Adipocyte (in vitro differentiated cells): ENCODE data around the gene MSI2.

ENCODE experiments used
- DNase-seq: peaks from one replicate; pipeline ENCODE4 v3.0.0-alpha.2; 2015; ENCODE audit warnings: low read depth
- H3K27me3 ChIP-seq: replicated peaks from 2 replicates; pipeline ENCODE4 v1.7.0; 2013; ENCODE audit warnings: mild to moderate bottlenecking, low read length, moderate library complexity; ENCODE audit not compliant: control insufficient read depth, insufficient read depth
- H3K36me3 ChIP-seq: 2 replicates; pipeline ENCODE4 v1.7.0; 2013; ENCODE audit warnings: low read length, mild to moderate bottlenecking, moderate library complexity; ENCODE audit not compliant: control insufficient read depth, insufficient read depth, severe bottlenecking
- H3K4me1 ChIP-seq: 2 replicates; pipeline ENCODE4 v1.7.0; 2013; ENCODE audit warnings: mild to moderate bottlenecking, low read length, moderate library complexity; ENCODE audit not compliant: control insufficient read depth, insufficient read depth
- H3K4me3 ChIP-seq: 2 replicates; pipeline ENCODE4 v1.7.0; 2013; ENCODE audit warnings: mild to moderate bottlenecking, low read length, moderate library complexity
- H3K9ac ChIP-seq: 2 replicates; pipeline ENCODE4 v1.7.0; 2013; ENCODE audit warnings: mild to moderate bottlenecking, low read length, moderate library complexity
- H3K9me3 ChIP-seq: 2 replicates; pipeline ENCODE4 v1.7.0; 2013; ENCODE audit warnings: mild to moderate bottlenecking, low read length, moderate library complexity; ENCODE audit not compliant: control insufficient read depth

The MSI2 gene

GRCh38 chr17:57532966-57533365 is 276.6 kb downstream of the MSI2 start:
- Histone ChIP-seq H3K27me3 (peaks cover 17% of the 10 kb centered on the region), H3K9ac (no peak overlapping the region), H3K9me3 (no peaks in the 10 kb centered on the region), H3K4me3 (no peak overlapping the region), H3K36me3 (no peaks in the 10 kb centered on the region), H3K4me1 (no peaks in the 10 kb centered on the region)
- no peak for DNase-seq

DNA sequence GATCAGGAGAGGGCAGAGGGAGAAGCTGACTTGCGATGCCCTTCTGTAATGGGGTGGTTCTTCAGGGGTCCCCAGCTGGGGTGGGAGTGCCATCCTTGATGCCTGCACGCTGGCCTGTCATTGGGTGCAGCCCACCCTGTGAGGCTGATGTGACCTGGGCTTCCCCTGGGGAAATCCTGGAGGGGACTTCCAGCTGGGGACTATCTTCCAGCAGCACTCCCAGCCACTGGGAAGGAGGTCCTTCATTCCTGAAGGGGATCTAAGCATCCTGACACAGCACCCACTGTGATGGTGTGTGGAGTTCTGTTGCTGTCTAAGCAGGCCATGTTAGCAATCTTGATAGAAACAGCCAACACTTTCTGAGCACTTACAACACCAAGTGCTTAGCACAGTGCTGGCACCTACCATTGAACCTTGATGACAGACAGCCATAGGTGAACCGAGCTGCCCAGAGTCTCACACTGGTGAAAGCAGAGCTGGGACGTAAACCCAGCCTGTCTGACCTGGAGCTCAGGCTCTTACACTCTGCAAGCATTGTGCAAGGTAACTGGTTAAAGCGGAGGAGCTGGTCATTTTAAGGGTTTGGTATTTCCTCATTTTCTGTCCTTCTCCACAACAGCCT is 277.5 kb downstream of the MSI2 start:
- Histone ChIP-seq H3K9me3 (no peaks in the 10 kb centered on the region), H3K4me1 (peaks cover 3% of the 10 kb centered on the region), H3K9ac (no peak overlapping the region), H3K4me3 (no peak overlapping the region), H3K27me3 (peaks cover 21% of the 10 kb centered on the region), H3K36me3 (no peaks in the 10 kb centered on the region)
- DNase-seq: no peak

- no peak overlapping the region for H3K9ac ChIP-seq
- H3K4me1 ChIP-seq: peaks cover 4% of the 10 kb centered on the region
- no peaks in the 10 kb centered on the region for H3K9me3 ChIP-seq
Observed at GRCh38 chr17:57534863-57535248, 278.5 kb downstream of the MSI2 start.

GRCh38 chr17:57535249-57535966 is 279.1 kb downstream of the MSI2 start:
- no peak for DNase-seq
- Histone ChIP-seq H3K9ac (no peak overlapping the region), H3K9me3 (no peaks in the 10 kb centered on the region), H3K27me3 (peaks cover 22% of the 10 kb centered on the region), H3K4me3 (no peak overlapping the region), H3K4me1 (peaks cover 4% of the 10 kb centered on the region), H3K36me3 (no peaks in the 10 kb centered on the region)

More at GRCh38 chr17:57534863-57535248, 278.5 kb downstream of the MSI2 start:
- no peak for DNase-seq
- Histone ChIP-seq H3K27me3 (peaks cover 22% of the 10 kb centered on the region), H3K4me3 (no peak overlapping the region), H3K36me3 (no peaks in the 10 kb centered on the region)

DNA sequence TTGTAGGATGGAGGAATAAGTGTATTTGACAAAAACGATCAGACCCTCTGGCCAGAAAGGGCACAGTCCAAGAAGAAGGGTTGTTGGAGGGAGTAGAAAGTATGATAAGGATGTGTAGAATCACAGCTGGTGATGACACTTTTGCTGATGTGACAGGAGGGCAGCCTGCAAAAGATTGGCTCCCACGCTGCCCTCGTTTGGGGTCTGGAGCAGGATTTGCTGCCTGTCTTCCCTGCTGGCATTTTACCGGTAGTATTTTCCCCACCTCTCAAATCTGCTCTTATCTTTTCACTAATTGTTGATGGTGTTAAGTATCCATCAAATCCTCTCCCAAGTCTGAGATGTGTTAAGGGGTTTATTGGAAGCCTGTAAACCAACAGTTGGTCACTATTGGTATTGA is 280.0 kb downstream of the MSI2 start:
- no peaks in the 10 kb centered on the region for H3K36me3 ChIP-seq
- peaks cover 22% of the 10 kb centered on the region for H3K27me3 ChIP-seq
- no peaks in the 10 kb centered on the region for H3K9me3 ChIP-seq
- no peak overlapping the region for H3K4me3 ChIP-seq
- H3K9ac ChIP-seq: no peak overlapping the region
- peaks cover 4% of the 10 kb centered on the region for H3K4me1 ChIP-seq
- no peak for DNase-seq

- Histone ChIP-seq H3K36me3 (no peaks in the 10 kb centered on the region), H3K27me3 (peaks cover 22% of the 10 kb centered on the region), H3K9ac (no peak overlapping the region), H3K9me3 (no peaks in the 10 kb centered on the region), H3K4me1 (peaks cover 11% of the 10 kb centered on the region), H3K4me3 (no peak overlapping the region)
- no peak for DNase-seq
Observed at GRCh38 chr17:57536789-57537523, 280.6 kb downstream of the MSI2 start.

GRCh38 chr17:57537524-57538410 is 281.4 kb downstream of the MSI2 start:
- H3K4me1 ChIP-seq: peaks cover 11% of the 10 kb centered on the region
- no peak overlapping the region for H3K9ac ChIP-seq
- no peak overlapping the region for H3K4me3 ChIP-seq
- no peaks in the 10 kb centered on the region for H3K9me3 ChIP-seq
- H3K36me3 ChIP-seq: no peaks in the 10 kb centered on the region
- no peak for DNase-seq
- H3K27me3 ChIP-seq: peaks cover 22% of the 10 kb centered on the region

DNA sequence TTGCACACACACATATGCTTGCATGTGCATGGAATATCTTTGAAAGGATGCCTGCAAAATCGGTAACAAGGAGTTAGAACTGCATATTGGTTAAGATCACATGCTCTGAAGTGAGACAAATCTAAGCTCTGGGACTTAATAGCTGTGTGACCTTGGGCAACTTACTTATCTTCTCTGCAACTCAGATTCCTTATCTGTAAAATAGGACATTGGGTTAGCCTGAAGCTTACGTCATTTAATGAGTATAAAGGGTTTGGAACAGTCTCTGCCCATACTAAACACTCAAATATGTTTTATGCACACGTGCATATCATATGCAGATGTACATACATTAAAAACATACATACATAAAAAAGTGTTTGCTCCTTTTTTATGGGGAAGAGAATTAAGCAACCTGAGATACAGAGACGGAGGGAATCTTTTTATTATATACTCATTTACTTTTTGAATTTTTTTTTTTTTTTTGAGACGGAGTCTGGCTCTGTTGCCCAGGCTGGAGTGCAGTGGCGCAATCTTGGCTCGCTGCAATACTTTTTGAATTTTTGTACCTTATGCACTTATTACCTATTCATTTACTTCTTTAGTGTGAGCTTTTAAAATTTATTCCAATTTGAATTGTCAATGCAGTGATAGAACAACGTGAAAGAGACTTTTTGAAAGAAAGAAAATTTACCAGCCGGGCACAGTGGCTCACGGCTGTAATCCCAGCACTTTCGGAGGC is 282.6 kb downstream of the MSI2 start:
- no peak for DNase-seq
- Histone ChIP-seq H3K9ac (no peak overlapping the region), H3K4me1 (peaks cover 11% of the 10 kb centered on the region)

DNA sequence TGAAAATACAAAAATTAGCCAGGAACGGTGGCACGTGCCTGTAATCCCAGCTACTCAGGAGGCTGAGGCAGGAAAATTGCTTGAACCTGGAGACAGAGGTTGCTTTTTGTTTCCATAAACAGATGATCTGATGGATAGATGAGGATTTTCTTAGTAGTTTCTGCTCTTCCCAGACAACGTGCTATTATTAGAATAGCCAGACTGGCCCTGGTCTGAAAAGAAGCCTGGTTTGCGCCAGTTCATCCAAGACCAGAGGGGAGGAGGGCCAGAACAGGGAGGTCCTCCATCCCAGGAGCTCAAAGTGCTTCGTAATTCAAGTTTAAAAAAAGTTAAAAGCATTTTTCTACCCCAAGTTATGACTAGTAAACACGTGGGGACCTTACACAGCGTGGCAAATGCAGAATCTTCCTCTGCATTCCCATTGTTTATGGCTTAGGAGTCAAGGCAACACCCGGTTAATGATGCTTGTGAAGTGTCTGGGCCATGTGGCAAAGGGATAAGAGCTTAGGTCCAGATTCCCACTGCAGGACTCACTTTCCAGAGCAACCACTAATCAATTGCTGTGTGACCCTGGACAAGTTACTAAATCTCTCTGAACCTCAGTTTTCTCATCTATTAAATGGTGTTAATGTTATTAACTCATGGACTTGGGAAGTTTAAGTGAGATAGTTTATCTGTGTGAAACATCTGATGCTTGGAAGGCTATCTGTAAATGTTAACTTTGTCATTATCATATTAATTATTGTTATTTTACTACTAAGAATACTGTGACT is 283.4 kb downstream of the MSI2 start:
- H3K9me3 ChIP-seq: no peaks in the 10 kb centered on the region
- H3K9ac ChIP-seq: no peak overlapping the region
- peaks cover 11% of the 10 kb centered on the region for H3K4me1 ChIP-seq

More for the DNA sequence above, 282.6 kb downstream of the MSI2 start:
- Histone ChIP-seq H3K27me3 (peaks cover 22% of the 10 kb centered on the region), H3K4me3 (no peak overlapping the region), H3K9me3 (no peaks in the 10 kb centered on the region), H3K36me3 (no peaks in the 10 kb centered on the region)

DNA sequence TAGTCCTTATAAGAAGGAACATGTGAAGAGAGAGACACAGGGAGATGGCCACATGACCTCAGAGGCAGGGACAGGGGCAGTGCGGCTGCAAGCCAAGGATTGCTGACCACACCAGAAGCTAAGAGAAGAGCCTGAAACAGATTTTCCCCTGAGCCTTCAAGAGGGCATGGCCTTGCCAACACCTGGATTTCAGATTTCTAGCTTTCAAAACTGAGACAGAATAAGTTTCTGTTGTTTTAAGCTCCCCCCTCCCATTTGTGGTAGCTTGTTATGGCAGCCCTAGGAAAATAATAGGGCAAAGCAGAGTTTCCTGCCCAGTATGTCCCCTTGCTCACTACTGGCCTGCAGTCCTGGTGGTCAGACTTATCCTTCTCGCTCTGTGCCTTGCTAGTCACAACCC is 284.3 kb downstream of the MSI2 start:
- no peak overlapping the region for H3K9ac ChIP-seq
- no peaks in the 10 kb centered on the region for H3K36me3 ChIP-seq
- peaks cover 11% of the 10 kb centered on the region for H3K4me1 ChIP-seq
- no peak for DNase-seq
- H3K27me3 ChIP-seq: peaks cover 22% of the 10 kb centered on the region
- H3K9me3 ChIP-seq: no peaks in the 10 kb centered on the region
- no peak overlapping the region for H3K4me3 ChIP-seq

More for the DNA sequence above, 283.4 kb downstream of the MSI2 start:
- Histone ChIP-seq H3K27me3 (peaks cover 22% of the 10 kb centered on the region), H3K4me3 (no peak overlapping the region), H3K36me3 (no peaks in the 10 kb centered on the region)
- DNase-seq: no peak
